OCI-LY1 (cell line): Measurements from ENCODE around the gene PSPH.

ENCODE experiments used
- EZH2 ChIP-seq: fragments of 200-600 bp; sonication (generic), shearing (Covaris generic); IDR thresholded peaks from 2 replicates; pipeline ENCODE4 v1.8.0; 2017; ENCODE audit warnings: borderline replicate concordance, mixed run types, mild to moderate bottlenecking, antibody characterized with exemption, low read length, moderate library complexity, mixed read lengths
- TF ChIP-seq, protein P1 (sequence below): fragments of 200-600 bp; sonication (generic), shearing (Covaris generic); IDR thresholded peaks from 2 replicates; pipeline ENCODE4 v1.5.1; 2017; ENCODE audit warnings: mild to moderate bottlenecking, antibody characterized with exemption, low read length, moderate library complexity, mixed read lengths

DNA sequence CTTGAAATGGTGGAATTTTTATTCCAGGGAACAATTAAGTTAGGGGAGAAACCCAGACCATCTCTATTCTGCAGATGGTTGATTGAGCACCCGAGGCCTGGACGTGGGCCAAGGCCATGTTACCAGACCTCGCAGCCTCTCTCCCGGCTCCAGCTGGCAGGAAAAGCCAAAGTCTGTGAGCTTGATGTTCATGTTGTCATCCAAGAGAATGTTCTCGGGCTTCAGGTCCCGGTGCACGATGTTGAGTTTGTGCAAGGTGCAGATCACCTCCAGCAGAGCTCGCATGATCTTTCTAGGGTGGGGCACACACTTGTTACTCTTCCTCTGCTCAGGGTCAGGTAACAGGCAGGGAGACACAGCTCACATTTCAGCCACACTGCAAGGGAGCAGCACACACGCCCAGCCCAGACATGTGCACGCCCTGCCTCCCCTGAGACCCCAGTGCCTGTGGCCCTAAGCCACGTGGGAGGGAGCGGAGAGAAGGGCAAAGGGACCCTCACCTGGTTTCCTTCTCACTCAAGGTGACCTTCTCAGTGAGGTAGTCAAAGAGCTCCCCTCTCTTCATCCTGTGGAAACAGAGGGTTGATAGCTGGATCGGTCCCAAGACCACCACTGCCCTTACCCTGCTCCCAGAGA lies 32.0 kb upstream of the PSPH start:
- TF ChIP-seq, protein P1, sequence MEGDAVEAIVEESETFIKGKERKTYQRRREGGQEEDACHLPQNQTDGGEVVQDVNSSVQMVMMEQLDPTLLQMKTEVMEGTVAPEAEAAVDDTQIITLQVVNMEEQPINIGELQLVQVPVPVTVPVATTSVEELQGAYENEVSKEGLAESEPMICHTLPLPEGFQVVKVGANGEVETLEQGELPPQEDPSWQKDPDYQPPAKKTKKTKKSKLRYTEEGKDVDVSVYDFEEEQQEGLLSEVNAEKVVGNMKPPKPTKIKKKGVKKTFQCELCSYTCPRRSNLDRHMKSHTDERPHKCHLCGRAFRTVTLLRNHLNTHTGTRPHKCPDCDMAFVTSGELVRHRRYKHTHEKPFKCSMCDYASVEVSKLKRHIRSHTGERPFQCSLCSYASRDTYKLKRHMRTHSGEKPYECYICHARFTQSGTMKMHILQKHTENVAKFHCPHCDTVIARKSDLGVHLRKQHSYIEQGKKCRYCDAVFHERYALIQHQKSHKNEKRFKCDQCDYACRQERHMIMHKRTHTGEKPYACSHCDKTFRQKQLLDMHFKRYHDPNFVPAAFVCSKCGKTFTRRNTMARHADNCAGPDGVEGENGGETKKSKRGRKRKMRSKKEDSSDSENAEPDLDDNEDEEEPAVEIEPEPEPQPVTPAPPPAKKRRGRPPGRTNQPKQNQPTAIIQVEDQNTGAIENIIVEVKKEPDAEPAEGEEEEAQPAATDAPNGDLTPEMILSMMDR, result no peak
- TF ChIP-seq EZH2, result no peak
